HCT116 (cell line): ENCODE data around the gene NKAIN4. TPM values are rescaled to one million over a fixed set of nuclear protein-coding genes. Genes with fewer than 3 reads are reported as not detected.

Experiments used
- ATAC-seq: fragments of 200-7000 bp; cut with Tn5 transposase; 2 replicates; pipeline ENCODE4 v1.9.1; 2020; ENCODE audit warnings: mild to moderate bottlenecking, moderate library complexity
- BruUV-seq: library from RNA; stranded (reverse); fragments of 400-500 nt; replicated peaks from 2 replicates; lab custom pipeline; 2021; lab: Mats Ljungman, UMichigan
- CTCF ChIA-PET: fragments of 300-600 bp; sonication (Branson Sonifier 250); formaldehyde crosslinking; loops from one replicate; lab custom pipeline; 2021; ENCODE audit warnings: antibody characterized with exemption; lab: Charles Lee
- POLR2A ChIA-PET: fragments of 300-600, 350-600 bp; sonication (Branson Sonifier 250); formaldehyde crosslinking; loops from one replicate; lab custom pipeline; 2021; ENCODE audit warnings: antibody characterized with exemption; lab: Charles Lee
- RAD21 ChIA-PET, 2 experiments: fragments of 300-600 bp; sonication (Branson Sonifier 250); formaldehyde crosslinking; loops; one replicate each; lab custom pipeline; 2023; ENCODE audit warnings: low total read pairs in 2 of 2; ENCODE audit not compliant: uncharacterized antibody in 2 of 2, unreplicated experiment in 2 of 2, low non-redundant PET in 1 of 2; lab: Charles Lee
- DNase-seq: peaks from one replicate; pipeline ENCODE4 v3.0.0-alpha.2; 2010; ENCODE audit warnings: low read depth, low spot score
- H2AFZ ChIP-seq: fragments of 200-600 bp; shearing (Covaris generic), sonication (generic); 2 replicates; pipeline ENCODE4 v1.6.1; 2017; ENCODE audit warnings: low read depth, mixed run types, mixed read lengths, antibody characterized with exemption, low read length; ENCODE audit not compliant: poor library complexity, severe bottlenecking
- H3K27ac ChIP-seq: 2 replicates; pipeline ENCODE4 v1.5.1; 2012; ENCODE audit warnings: low read depth, low read length
- H3K27me3 ChIP-seq: fragments of 200-600 bp; sonication (generic); 2 replicates; pipeline ENCODE4 v1.6.1; 2016; ENCODE audit warnings: mixed run types, low read length, mixed read lengths; ENCODE audit not compliant: insufficient read depth
- H3K36me3 ChIP-seq, 2 experiments: fragments of 200-500 bp in 1 of 2; fragments of 200-600 bp in 1 of 2; sonication (Bioruptor generic) in 1 of 2; sonication (generic) in 1 of 2; 2 replicates each; pipeline versions ENCODE4 v1.5.1 to v1.6.1; 2014 to 2016; ENCODE audit warnings: low read length in 2 of 2, inconsistent platforms in 1 of 2, mixed read lengths in 1 of 2, mixed run types in 1 of 2; ENCODE audit not compliant: insufficient read depth in 2 of 2, control insufficient read depth in 1 of 2
- H3K4me1 ChIP-seq, 2 experiments: fragments of 200-600 bp in 1 of 2; sonication (generic) in 1 of 2; 2 replicates each; pipeline versions ENCODE4 v1.5.1 to v1.6.1; 2012 to 2017; ENCODE audit warnings: low read length in 2 of 2, inconsistent platforms in 1 of 2, mild to moderate bottlenecking in 1 of 2, mixed read lengths in 1 of 2, mixed run types in 1 of 2, moderate library complexity in 1 of 2; ENCODE audit not compliant: insufficient read depth in 2 of 2, control insufficient read depth in 1 of 2
- H3K4me2 ChIP-seq: fragments of 200-600 bp; sonication (generic); 2 replicates; pipeline ENCODE4 v1.6.1; 2017; ENCODE audit warnings: mixed run types, low read length, mixed read lengths
- H3K4me3 ChIP-seq, 2 experiments: fragments of 200-600 bp in 1 of 2; sonication (generic) in 1 of 2; replicated peaks in 1 of 2; 2 replicates each; pipeline ENCODE4 v1.5.1; 2011 to 2016; ENCODE audit warnings: low read length in 2 of 2, control low read depth in 1 of 2, low read depth in 1 of 2, mild to moderate bottlenecking in 1 of 2, mixed read lengths in 1 of 2, mixed run types in 1 of 2
- H3K79me2 ChIP-seq: fragments of 200-600 bp; sonication (generic); 2 replicates; pipeline ENCODE4 v1.6.1; 2017; ENCODE audit warnings: mild to moderate bottlenecking, mixed run types, low read length, moderate library complexity, mixed read lengths; ENCODE audit not compliant: insufficient read depth
- H3K9ac ChIP-seq: fragments of 200-600 bp; sonication (generic); 2 replicates; pipeline ENCODE4 v1.6.1; 2016; ENCODE audit warnings: low read length, mixed read lengths
- H3K9me2 ChIP-seq: fragments of 200-600 bp; sonication (generic), shearing (Covaris generic); 2 replicates; pipeline ENCODE4 v1.6.1; 2017; ENCODE audit warnings: mixed run types, mild to moderate bottlenecking, moderate library complexity; ENCODE audit not compliant: insufficient read depth
- H3K9me3 ChIP-seq, 2 experiments: fragments of 200-500 bp in 1 of 2; fragments of 200-600 bp in 1 of 2; sonication (Bioruptor generic) in 1 of 2; sonication (generic) in 1 of 2; 2 replicates each; pipeline ENCODE4 v1.6.1; 2014 to 2017; ENCODE audit warnings: low read length in 2 of 2, mixed read lengths in 2 of 2, inconsistent platforms in 1 of 2, low read depth in 1 of 2, mild to moderate bottlenecking in 1 of 2, mixed run types in 1 of 2, moderate library complexity in 1 of 2; ENCODE audit not compliant: control insufficient read depth in 1 of 2, insufficient read depth in 1 of 2
- H4K20me1 ChIP-seq: fragments of 200-600 bp; sonication (generic), shearing (Covaris generic); 2 replicates; pipeline ENCODE4 v1.6.1; 2017; ENCODE audit warnings: mixed run types, mild to moderate bottlenecking, moderate library complexity; ENCODE audit not compliant: insufficient read depth
- ATF3 ChIP-seq: IDR thresholded peaks from 2 replicates; pipeline ENCODE4 v1.6.1; 2012
- CTCF ChIP-seq, 3 experiments: fragments of 200-600 bp in 1 of 3; sonication (generic) in 1 of 3; IDR thresholded peaks in 2 of 3; conservative IDR thresholded peaks in 1 of 3; 2 replicates each; pipeline ENCODE4 v1.5.1; 2012 to 2017; ENCODE audit warnings: low read depth in 2 of 3, low read length in 2 of 3, antibody characterized with exemption in 1 of 3, borderline replicate concordance in 1 of 3, control low read depth in 1 of 3, mild to moderate bottlenecking in 1 of 3, mixed read lengths in 1 of 3, mixed run types in 1 of 3, moderate library complexity in 1 of 3; ENCODE audit not compliant: insufficient read depth in 1 of 3
- JUND ChIP-seq: IDR thresholded peaks from 2 replicates; pipeline ENCODE4 v1.6.1; 2012
- MAX ChIP-seq: IDR thresholded peaks from 2 replicates; pipeline ENCODE4 v1.6.1; 2012
- SIN3A ChIP-seq: IDR thresholded peaks from 2 replicates; pipeline ENCODE4 v1.6.1; 2012; ENCODE audit warnings: low read depth
- SP1 ChIP-seq: IDR thresholded peaks from 2 replicates; pipeline ENCODE4 v1.6.1; 2012; ENCODE audit warnings: low read depth
- SRF ChIP-seq: IDR thresholded peaks from 2 replicates; pipeline ENCODE4 v1.6.1; 2012; ENCODE audit warnings: low read depth
- TCF7L2 ChIP-seq: IDR thresholded peaks from 2 replicates; pipeline ENCODE4 v1.7.0; 2011; ENCODE audit warnings: borderline replicate concordance, inconsistent platforms; ENCODE audit not compliant: insufficient read depth, insufficient read length; ENCODE audit errors: extremely low read depth
- ZBTB33 ChIP-seq: IDR thresholded peaks from 2 replicates; pipeline ENCODE4 v1.6.1; 2011; ENCODE audit warnings: mild to moderate bottlenecking, low read length, moderate library complexity; ENCODE audit not compliant: insufficient replicate concordance; ENCODE audit errors: extremely low read depth
- ZNF274 ChIP-seq: fragments of 200-500 bp; sonication (Bioruptor generic); IDR thresholded peaks from 2 replicates; pipeline ENCODE4 v1.6.1; 2014; ENCODE audit warnings: mild to moderate bottlenecking, low read depth, low read length, inconsistent platforms
- intact Hi-C: fragments of 100-400 bp; cut with micrococcal nuclease; formaldehyde crosslinking; loops from 2 replicates; pipeline ENCODE4 v1.10.0; 2022
- total RNA-seq: library from RNA; stranded (reverse); gene quantifications from one replicate; pipeline ENCODE4 v1.2.1, GENCODE V29; 2021; ENCODE audit not compliant: unreplicated experiment

Gene NKAIN4
- total RNA-seq, 1 experiment from 2014 or later: not detected

- Histone ChIP-seq H3K9ac (peak within 1 kb of the TSS; percentile 32), H2AFZ (no peak within 1 kb of the TSS), H4K20me1 (no peaks in the 10 kb centered on the region), H3K36me3 (no peaks in the 10 kb centered on the region), H3K4me1 (peaks cover 38 to 58% of the 10 kb centered on the region in 2 experiments), H3K27ac (peak within 1 kb of the TSS; percentile 39; the same call in 1 of the 2 replicates), H3K4me3 (peak within 1 kb of the TSS; percentile 13 to 29; a peak in 3 of 4 replicates), H3K79me2 (no peaks in the 10 kb centered on the region), H3K9me3 (no peaks in the 10 kb centered on the region), H3K4me2 (peak within 1 kb of the TSS; percentile 69), H3K27me3 (no peaks in the 10 kb centered on the region), H3K9me2 (no peaks in the 10 kb centered on the region)
- ATAC-seq (no peak), DNase-seq (no peak)
- ChIA-PET RAD21 (no interaction called here), POLR2A (interaction anchor here (1.4 kb wide), 2 partner anchors 12 to 15 kb away, joined by 3 to 9 read pairs; no protein-coding TSS in a partner anchor), CTCF (interaction anchor here (1.5 to 6.2 kb wide), 2 partner anchors 11 kb away, joined by 3 to 107 read pairs; no protein-coding TSS in a partner anchor)
- intact Hi-C loops: no loop called here
- no peak for TF ChIP-seq SRF
- TF ChIP-seq JUND: no peak
- TF ChIP-seq MAX: no peak
- TF ChIP-seq TCF7L2: no peak
- TF ChIP-seq ZBTB33: no peak
- TF ChIP-seq SP1: no peak
- no peak for TF ChIP-seq ZNF274
- TF ChIP-seq SIN3A: no peak
- no peak for TF ChIP-seq CTCF (IDR thresholded peaks at IDR 0.05 in 2 of 3, conservative IDR thresholded peaks at IDR 0.05 in 1 of 3; ENCODE audit: borderline replicate concordance in 1 of 3, insufficient read depth in 1 of 3, low read depth in 2 of 3, low read length in 2 of 3)
- TF ChIP-seq ATF3: no peak
- no TSS peak for BruUV-seq
Measured at GRCh38 chr20:63235399-63235983, 18.8 kb downstream of the NKAIN4 start, which contains the start of gene BIRC7. Gene BIRC7 (plus strand): TSS chr20:63235905. CDS start chr20:63236097, 192 bp downstream.
